ENCODE results near the gene ZNF692.

Gene ZNF692

GRCh38 chr1:248824701-248825100 is 34.2 kb downstream of the ZNF692 start:
- no peak for DNase-seq

- DNase-seq = no peak
These were observed 34.6 kb downstream of the ZNF692 start for GRCh38 chr1:248824301-248824700.

- no peak for DNase-seq
These were observed 35.3 kb downstream of the ZNF692 start for GRCh38 chr1:248823517-248824001.

GRCh38 chr1:248822148-248823032 is 36.5 kb downstream of the ZNF692 start:
- no peak for DNase-seq

GRCh38 chr1:248821641-248822040 is 37.2 kb downstream of the ZNF692 start:
- no peak for DNase-seq

GRCh38 chr1:248821101-248821500 is 37.8 kb downstream of the ZNF692 start:
- DNase-seq = no peak

- no peak for DNase-seq
These were observed 38.8 kb downstream of the ZNF692 start for GRCh38 chr1:248820041-248820585.

- no peak for DNase-seq
These were observed 40.1 kb downstream of the ZNF692 start for GRCh38 chr1:248818505-248819374.

- no peak for DNase-seq
These were observed 41.8 kb downstream of the ZNF692 start for GRCh38 chr1:248817065-248817464.

- DNase-seq = no peak
These were observed 42.6 kb downstream of the ZNF692 start for GRCh38 chr1:248816042-248816851.

GRCh38 chr1:248815407-248816034 is 43.4 kb downstream of the ZNF692 start:
- DNase-seq = no peak

GRCh38 chr1:248814351-248814750 is 44.5 kb downstream of the ZNF692 start:
- no peak for DNase-seq

GRCh38 chr1:248813546-248813945 is 45.3 kb downstream of the ZNF692 start:
- no peak for DNase-seq

- no peak for DNase-seq
These were observed 46.0 kb downstream of the ZNF692 start for GRCh38 chr1:248812736-248813425.

- no peak for DNase-seq
These were observed 47.1 kb downstream of the ZNF692 start for GRCh38 chr1:248811514-248812490.

GRCh38 chr1:248810727-248811513 is 48.0 kb downstream of the ZNF692 start:
- no peak for DNase-seq

- DNase-seq = no peak
These were observed 48.7 kb downstream of the ZNF692 start for GRCh38 chr1:248810000-248810726.

GRCh38 chr1:248808876-248809275 is 50.0 kb downstream of the ZNF692 start:
- DNase-seq = no peak
